Activated naive CD4-positive, alpha-beta T cell (primary cell): ENCODE measurements around the gene STYXL2.

Experiments used
- DNase-seq, 4 experiments: peaks; one replicate each; lab custom pipeline; 2025; lab: John Stamatoyannopoulos, UW

STYXL2 gene

DNA sequence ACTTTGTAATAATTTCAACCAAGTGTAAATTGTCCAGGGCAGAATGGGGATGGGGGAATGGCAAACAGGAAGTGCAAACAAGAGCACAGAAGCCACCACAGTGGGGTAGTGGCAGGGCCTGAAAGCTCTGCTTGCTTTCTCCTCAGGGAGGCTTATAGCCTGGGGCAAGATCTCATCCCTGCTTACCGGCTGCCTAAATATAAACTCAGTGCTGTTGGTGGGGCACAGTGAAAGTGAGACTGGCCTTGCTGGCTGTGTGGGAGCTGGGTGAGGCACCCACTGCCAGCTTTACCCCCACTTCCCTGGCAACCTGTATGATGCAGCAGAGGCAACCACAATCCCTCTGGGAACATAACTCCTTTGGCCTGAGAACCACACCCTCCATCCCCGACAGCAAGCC lies 15.2 kb downstream of the STYXL2 start:
- no peak for DNase-seq

- no peak for DNase-seq
Observed at GRCh38 chr1:167110586-167110985, 16.7 kb downstream of the STYXL2 start.

GRCh38 chr1:167111868-167112709 lies 18.2 kb downstream of the STYXL2 start:
- no peak for DNase-seq

DNA sequence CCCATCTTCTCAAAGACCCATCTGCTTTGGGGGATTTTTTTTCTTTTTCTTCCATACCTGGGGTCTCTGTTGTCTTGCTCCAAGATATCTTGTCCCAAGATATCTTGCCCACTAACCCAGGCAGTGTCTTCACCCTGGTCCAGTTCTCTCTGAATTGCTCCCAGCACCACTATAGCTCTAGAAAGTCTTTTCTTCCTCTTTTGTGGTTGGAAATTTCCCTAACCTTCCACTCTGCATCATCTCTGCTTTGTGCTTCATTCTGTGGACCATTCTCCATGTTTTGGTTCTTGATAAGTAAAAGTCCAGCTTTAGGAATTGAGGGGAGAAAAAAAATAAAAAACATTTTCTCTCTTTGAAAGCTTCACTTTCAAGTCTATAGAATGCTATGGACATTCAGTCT lies 20.9 kb downstream of the STYXL2 start:
- DNase-seq = no peak

DNA sequence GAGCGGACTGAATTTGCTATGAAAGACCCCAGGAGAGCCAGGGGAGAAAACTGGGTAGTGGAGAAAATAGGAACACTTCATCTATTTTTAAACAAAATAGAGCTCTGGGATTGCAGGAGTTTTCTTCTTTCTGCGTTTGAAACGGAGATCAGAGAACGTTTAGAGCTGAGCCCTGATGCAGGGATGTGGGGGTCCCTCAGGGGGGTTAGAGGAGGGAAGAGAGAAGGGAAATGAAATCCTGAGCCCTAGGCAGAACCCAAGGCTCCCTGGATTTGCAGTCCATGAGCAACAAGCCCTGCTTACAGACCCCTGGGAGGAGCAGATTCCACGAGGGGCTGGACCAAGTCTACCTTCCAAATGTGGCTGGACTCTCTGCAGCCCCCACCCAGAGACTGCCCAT lies 21.8 kb downstream of the STYXL2 start:
- no peak for DNase-seq

GRCh38 chr1:167116174-167116573 lies 22.3 kb downstream of the STYXL2 start:
- no peak for DNase-seq

GRCh38 chr1:167117225-167117624 lies 23.4 kb downstream of the STYXL2 start:
- DNase-seq = no peak

DNA sequence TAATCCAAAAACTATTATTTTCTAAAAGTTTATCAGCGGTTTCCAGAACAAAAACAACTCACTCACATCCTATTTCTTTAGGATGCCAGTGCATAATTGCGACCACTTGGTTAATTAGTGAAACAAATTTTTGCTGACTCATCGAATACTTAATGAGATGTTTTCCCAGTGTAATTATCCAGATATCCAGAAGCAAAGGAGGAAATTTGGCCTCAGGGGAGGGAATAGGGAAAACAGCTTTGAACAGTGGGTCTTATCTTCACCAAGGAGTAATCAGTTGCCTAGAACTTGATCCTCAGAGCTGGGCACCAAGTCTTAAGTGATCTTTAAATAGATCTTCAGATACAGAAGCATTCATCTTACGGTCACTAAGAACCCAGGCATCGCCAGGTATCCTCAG lies 24.3 kb downstream of the STYXL2 start:
- DNase-seq = no peak

GRCh38 chr1:167119696-167120095 lies 25.8 kb downstream of the STYXL2 start:
- DNase-seq = no peak

DNA sequence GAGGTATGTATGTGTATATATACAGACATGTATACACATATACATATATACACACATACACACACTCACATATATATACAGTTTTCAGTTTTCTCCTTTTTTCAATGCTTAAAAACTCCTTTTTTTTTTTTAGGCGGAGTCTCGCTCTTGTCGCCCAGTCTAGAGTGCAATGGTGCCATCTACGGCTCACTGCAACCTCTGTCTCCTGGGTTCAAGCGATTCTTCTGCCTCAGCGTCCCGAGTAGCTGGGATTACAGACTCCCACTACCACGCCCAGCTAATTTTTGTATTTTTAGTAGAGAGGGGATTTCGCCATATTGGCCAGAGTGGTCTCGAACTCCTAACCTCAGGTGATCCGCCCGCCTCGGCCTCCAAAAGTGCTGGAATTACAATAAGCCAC lies 27.0 kb downstream of the STYXL2 start:
- peak in 1 of 4 experiments; percentile 5 for DNase-seq

DNA sequence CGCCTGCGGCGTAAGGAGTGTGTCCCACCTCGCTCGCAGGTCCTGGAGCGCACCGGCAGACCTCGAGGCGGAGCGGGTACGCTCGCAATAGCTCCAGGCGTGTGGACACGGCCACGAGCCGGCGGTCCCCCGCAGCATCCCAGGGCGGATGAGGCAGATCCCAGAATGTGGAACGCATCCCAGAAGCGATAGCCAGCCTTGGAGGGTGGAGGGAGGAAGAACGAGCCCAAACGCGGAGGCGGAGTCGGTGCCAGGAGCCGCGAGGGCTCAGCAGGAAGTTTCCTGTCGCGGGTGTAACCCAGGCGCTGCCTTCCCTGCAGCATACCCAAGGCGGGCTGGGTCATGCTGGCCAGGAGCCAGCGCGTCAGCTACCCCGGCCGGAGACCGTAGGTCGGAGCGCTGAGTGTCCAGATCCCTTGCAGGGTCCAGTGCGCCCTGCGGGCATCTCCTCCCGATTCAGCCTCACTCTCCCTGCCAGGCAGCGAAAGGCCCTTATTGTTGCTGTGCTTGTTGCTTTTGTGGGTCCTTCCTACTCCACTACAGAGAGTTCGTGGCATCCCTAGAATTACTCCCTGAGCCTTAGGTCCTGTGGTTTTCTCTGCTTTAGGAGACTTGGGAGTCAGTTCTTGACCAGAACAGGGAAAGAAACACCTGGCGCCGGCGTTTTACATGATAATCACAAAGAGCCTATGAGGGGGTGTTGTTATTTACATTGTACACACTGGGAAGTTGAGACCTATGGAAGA lies 27.7 kb downstream of the STYXL2 start:
- DNase-seq = peak in 2 of 4 experiments; percentile 22 to 27

DNA sequence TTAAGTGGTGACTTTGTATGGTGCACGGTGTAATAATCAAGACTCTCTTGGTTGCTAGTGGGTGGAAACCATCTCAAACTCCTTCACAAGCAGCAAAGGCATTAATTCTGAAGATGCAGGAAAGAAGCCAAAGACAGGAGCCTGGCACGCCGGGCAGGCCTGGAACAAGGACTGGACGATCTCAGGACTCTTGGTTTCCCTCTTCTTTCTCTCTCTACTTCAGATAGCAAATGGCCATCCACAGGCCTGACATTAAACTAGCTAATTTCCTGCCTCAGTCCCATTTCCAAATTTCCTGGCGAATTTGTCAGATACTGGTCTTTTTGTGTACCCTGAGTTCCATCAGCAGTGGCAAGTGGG lies 28.2 kb downstream of the STYXL2 start:
- DNase-seq = no peak

DNA sequence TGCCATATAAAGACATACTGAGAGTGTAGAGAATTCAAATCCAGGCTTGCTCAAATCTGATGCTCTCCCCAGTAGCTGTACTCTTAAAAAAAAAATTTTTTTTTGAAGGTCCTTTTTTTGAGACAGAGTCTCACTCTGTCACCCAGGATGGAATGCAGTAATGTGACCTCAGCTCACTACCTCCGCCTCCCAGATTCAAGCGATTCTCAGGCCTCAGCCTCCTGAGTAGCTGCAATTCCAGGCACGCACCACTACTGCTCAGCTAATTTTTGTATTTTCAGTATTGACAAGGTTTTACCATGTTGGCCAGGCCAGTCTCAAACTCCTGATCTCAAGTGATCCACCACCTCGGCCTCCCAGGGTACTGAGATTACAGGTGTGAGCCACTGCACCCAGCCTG lies 28.7 kb downstream of the STYXL2 start:
- DNase-seq = no peak

DNA sequence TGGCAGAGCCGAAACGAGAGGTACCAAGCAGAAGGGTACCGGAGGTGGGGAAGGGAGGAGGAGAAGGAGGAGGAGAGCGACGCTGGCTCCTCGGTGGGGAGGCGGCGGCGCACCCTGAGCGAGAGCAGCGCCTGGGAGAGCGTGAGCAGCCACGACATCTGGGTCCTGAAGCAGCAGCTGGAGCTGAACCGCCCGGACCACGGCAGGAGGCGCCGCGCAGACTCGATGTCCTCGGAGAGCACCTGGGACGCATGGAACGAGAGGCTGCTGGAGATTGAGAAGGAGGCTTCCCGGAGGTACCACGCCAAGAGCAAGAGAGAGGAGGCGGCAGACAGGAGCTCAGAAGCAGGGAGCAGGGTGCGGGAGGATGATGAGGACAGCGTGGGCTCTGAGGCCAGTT lies 32.4 kb downstream of the STYXL2 start:
- no peak for DNase-seq

DNA sequence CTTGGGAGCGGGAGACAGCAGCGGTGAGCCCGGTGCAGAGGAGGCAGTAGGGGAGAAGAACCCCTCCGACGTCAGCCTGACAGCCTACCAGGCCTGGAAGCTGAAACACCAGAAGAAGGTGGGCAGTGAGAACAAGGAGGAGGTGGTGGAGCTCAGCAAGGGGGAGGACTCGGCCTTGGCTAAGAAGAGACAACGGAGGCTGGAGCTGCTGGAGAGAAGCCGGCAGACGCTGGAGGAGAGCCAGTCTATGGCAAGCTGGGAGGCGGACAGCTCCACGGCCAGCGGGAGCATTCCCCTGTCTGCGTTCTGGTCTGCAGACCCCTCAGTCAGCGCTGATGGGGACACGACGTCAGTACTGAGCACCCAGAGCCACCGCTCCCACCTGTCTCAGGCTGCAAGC lies 32.9 kb downstream of the STYXL2 start:
- no peak for DNase-seq

- no peak for DNase-seq
Observed at GRCh38 chr1:167127236-167127635, 33.4 kb downstream of the STYXL2 start.

- DNase-seq = no peak
Observed at GRCh38 chr1:167127661-167128060, 33.8 kb downstream of the STYXL2 start.

GRCh38 chr1:167128261-167129227 lies 34.7 kb downstream of the STYXL2 start:
- DNase-seq = no peak

DNA sequence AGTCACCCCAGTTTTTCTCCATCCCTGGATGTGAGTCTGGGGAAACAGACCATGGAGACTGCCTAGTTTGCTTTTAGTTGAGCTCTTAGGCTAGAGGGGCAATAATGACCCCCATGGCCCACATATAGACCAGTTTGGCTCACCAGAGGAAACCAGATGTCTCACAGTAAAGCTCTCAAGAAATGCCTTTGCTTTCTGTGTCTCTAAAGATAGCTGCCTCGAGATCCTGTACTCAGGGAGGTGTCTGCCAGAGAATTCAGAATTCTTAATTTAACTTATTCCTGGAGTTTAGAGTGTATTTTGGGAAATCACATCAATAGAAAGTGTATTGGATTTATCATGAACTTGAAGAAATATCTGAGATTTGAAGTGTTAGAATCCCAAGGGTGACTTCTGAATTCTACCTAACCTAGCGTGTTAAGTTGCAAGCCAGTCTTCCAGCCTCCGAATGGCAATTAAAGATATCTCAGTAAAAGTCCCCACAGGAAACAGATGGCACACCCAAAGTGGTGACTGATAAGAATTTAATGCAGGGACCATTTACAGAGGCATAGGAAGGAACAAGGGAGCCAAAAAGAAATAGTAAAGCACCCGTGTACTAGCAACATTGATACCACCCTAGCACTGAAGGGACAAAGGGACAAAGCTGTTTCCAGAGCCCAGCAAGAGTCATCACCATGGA lies 37.1 kb downstream of the STYXL2 start:
- no peak for DNase-seq

- no peak for DNase-seq
Observed at GRCh38 chr1:167132301-167133010, 38.6 kb downstream of the STYXL2 start.

GRCh38 chr1:167135281-167135840 lies 41.5 kb downstream of the STYXL2 start:
- DNase-seq = no peak
